GM03348 (cell line): Measurements from ENCODE around the gene IFITM5.
"Not testable (repeated sequence)": the region's sequence is repeated elsewhere in the genome, so short reads cannot be mapped to it uniquely, and the experiment has no call there.

Experiments
- DNase-seq: peaks from one replicate; pipeline ENCODE4 v3.0.0; 2012; ENCODE audit warnings: low spot score

The IFITM5 gene

GRCh38 chr11:328012-328411 is 28.7 kb upstream of the IFITM5 start:
- DNase-seq = no peak

DNA sequence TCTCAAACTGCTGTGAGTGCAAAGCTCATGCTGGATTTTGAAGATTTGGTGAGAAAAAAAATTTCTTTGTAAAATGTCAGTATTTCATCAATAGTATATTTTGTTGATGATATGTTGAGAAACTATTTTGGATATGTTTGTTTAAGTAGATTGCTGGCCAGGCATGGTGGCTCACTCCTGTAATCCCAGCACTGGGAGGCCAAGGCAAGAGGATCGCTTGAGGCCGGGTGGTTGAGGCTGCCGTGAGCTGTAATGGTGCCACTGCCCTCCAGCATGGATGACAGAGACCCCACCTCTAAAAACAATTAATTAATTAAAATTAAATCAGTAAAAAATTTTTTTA is 28.2 kb upstream of the IFITM5 start:
- no peak for DNase-seq

DNA sequence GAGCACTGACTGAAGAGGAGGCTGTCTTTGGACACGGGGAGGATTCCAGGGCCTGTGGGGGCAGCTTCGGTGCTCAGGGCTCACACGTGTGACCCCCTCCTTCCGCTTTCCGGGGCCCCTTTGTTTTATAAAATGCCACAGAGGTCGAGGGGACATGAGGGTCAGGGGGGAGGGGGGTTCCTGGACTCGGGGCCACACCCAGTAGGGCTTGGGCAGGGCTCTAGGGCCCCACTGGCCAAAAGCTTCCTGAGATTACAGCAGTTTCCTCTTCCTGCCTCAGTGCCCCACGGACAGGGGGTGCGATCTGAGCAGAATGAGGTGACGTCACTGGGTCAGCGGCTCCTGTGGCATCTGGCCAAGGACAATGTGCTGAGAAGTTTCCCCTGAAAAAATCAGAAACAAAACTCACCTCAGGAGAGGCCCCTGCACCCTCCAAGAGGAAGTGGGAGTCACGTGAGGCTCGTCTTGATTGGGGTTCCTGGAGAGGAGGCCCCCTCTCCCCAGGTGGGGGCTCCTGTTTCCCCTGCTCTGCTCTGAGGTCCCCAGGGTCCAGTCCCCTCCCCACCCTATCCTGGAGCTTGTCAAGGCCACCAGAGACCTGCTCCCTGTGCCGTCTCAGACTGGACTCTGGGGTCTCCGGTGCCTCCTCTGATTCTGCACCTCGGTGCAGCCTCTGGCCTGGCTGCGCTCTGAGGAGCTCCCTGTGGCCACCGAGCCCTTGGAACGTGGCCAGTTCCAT is 27.7 kb upstream of the IFITM5 start:
- DNase-seq = no peak

- no peak for DNase-seq
Observed at GRCh38 chr11:326592-326841, 27.2 kb upstream of the IFITM5 start.

DNA sequence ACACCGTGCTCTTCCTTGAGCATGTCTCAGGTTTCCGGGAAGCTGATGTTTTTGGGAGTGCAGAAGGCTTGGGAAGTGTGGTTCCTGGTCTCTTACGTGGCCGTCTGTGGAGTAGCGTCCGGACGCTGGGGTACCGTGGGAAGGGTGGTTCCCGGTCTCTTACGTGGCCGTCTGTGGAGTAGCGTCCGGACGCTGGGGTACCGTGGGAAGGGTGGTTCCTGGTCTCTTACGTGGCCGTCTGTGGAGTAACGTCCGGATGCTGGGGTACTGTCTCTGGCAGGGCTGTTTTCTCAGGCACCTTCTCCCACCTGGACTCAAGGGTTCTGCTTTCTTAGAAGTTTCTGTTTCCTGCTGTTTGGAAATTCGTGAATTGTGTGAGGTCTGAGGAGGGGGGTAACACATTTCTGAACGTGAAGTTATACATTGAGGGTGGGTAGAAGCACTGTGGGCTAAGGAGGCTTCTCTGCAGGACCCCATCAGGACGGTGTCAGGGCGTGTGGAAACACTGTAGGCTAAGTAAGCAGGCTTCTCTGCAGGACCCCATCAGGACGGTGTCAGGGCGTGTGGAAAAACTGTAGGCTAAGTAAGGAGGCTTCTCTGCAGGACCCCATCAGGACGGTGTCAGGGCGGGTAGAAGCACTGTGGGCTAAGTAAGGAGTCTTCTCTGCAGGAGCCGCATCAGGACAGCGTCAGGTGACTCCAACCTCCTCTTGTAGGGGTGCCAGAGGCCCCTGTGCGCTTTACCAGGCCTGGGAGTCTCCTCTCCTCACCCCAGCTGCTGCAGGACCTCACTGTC is 26.7 kb upstream of the IFITM5 start:
- DNase-seq = no peak

GRCh38 chr11:324593-325517 is 25.5 kb upstream of the IFITM5 start:
- DNase-seq = not testable (repeated sequence)

GRCh38 chr11:324156-324555 is 24.8 kb upstream of the IFITM5 start:
- DNase-seq = no peak

DNA sequence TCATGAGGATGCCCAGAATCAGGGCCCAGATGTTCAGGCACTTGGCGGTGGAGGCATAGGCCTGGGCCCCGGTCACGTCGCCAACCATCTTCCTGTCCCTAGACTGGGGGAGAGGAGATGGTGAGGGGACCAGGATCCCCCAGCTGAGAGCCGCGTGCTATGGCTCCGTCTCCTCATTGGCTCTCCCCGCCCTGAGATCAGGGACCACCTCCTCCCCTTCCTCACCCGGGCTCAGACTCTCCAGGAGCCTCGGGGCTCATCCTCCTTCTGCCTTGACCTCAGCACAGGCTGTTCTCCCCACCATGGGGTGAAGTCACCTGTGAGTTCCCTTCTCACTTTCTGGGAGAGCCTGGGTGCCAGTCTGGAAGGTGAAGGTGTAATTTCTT is 20.6 kb upstream of the IFITM5 start:
- DNase-seq = not testable (repeated sequence)

GRCh38 chr11:319121-319887 is 20.0 kb upstream of the IFITM5 start:
- not testable (repeated sequence) for DNase-seq

DNA sequence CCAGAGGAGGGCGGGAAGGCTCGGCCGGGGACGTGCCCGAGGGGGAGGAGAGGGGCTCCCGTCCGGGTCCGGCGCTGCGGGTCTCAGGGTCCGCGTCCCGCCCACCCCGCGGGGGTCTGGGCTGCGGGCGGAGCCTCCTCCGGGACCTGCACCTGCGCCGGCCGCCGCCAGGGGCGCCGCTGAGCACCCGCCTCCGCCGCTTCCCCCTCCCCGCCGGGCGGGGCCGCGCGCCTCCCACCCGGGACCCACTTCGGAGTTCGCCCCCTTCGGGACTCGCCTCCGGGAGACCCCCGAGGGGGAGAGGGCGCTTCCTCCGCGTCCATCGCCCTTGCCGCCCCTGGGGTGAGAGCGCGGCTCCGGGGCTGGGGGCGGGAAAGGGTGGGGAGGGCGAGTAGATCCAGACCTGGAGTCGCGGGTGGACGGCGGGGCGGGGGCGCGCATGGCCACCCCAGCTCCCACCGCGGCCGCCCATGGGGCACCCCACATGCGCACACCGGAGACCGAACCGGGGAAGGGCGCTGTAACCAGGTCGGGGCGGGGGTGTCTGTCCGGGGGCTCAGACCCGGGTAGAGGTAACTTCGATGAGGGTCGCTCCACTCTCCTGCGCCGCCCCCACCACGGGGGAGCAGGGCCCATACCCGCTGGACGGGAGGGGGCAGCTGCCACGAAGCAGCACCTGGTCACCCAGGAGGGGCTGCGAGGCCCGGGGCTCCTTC is 19.2 kb upstream of the IFITM5 start:
- DNase-seq = not testable (repeated sequence)

DNA sequence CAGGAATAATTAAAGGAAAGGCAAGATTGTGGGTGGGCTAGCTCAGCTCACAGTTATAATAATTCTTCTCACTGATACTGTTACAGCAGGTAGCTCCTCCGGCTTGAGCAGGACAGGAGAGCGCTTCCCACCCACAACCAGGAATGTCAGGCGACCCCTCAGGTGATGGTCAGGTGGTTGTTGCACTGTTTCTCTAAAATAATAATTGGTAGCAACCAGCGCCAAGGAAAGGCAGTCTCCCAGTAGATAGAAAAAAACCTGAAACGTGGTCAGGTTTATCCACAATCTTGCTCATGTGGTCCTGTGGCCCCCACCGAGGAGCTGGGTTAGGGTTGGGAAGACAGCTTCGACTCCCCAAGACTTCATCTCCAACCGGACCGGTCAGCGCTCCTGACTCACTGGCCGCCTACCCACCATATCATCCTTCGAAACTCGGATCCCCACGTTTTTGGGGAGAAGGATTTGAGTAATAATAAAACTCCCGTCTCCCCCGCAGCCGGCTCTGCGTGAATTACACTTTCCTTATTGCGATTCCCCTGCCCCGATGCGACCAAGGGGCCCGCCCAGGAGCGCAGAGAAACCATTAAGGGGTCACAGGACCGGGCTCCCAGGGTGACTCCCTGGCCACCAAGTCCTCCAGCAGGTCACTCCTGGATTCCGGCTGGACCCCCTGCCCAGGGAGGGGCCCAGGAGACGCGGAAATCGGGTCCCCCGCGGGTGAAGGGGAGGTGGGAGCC is 18.5 kb upstream of the IFITM5 start:
- not testable (repeated sequence) for DNase-seq

- no peak for DNase-seq
Observed at GRCh38 chr11:316891-317301, 17.6 kb upstream of the IFITM5 start.

DNA sequence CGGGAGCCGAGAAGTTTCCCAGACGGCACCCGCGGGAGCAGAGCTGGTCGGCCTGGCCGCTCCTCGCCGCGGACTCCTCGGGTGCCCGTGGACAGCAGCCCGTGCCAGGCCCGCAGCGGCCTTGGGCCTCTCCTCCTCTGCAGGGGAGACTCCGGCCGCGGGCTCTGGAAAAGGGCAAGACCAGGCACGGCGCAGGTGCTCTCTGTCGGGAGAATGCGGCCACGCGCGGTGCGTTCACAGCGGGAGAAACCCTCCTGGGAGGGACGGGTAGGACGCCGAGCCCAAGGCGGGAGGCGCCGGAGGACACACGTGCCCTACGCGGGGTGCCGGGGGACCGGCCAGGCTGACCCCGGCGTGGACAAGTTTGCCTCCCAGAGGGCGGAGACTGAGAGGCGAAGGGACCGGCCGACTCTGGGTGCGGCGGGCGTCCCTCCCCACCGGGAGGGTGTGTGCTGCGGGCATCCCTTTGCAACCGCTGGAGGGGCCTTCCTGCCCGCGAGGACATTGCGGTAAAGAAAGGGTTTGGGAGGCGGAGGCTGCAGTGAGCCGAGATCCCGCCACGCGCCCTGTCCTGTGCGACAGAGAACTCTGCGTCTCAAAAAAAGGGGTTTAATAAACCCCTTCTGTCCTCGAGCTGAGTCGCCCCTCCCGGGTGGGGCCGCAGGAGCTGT is 16.8 kb upstream of the IFITM5 start:
- no peak for DNase-seq

DNA sequence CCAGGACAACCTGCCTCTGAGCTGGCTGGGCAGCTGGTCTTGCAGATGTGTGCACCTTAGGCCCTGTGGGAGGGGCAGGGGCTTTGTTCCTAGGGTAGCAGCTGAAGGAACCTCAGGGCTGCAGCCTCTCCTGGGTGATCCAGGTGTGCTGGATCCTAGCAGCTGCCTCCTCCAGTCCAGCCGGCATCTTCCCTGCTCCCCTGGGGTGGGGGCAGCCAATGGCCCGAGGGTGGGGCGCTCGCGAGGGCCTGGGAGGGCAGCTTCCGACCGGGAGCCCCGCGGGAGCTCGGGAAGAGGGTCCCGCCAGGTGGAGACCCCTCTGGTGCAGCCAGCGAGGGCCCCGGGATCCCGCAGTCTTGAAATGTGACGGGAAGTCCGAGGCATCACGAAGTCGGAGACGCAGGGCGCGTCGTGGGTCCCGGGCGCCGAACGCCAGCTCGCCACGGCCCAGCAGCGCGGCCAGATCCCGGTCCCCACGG is 16.2 kb upstream of the IFITM5 start:
- DNase-seq = no peak

- DNase-seq = no peak
Observed at GRCh38 chr11:315051-315481, 15.7 kb upstream of the IFITM5 start.

GRCh38 chr11:314554-314875 is 15.2 kb upstream of the IFITM5 start:
- not testable (repeated sequence) for DNase-seq

DNA sequence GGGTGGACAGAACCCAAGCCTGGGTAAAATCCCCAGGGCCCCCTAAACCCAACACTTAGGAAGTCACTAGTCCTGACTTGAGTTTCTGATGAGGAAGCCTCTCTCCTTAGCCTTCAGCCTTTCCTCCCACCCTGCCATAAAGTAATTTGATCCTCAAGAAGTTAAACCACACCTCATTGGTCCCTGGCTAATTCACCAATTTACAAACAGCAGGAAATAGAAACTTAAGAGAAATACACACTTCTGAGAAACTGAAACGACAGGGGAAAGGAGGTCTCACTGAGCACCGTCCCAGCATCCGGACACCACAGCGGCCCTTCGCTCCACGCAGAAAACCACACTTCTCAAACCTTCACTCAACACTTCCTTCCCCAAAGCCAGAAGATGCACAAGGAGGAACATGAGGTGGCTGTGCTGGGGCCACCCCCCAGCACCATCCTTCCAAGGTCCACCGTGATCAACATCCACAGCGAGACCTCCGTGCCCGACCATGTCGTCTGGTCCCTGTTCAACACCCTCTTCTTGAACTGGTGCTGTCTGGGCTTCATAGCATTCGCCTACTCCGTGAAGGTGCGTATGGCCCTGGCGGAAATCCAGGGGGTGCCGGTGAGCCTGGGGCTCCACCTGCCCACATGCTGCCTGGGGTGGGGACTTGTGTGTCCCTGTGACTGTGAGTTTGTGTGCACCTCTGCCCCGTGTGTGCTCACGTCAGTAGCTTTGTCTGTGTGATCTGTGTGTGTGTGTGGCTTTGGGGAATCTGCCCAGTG is 14.6 kb upstream of the IFITM5 start, which contains the start of gene IFITM1:
Gene IFITM1 (plus strand): TSS at position 254 of the 767 bp plus-strand sequence. CDS start 131 bp downstream, at position 385.
- DNase-seq = peak; percentile 88

DNA sequence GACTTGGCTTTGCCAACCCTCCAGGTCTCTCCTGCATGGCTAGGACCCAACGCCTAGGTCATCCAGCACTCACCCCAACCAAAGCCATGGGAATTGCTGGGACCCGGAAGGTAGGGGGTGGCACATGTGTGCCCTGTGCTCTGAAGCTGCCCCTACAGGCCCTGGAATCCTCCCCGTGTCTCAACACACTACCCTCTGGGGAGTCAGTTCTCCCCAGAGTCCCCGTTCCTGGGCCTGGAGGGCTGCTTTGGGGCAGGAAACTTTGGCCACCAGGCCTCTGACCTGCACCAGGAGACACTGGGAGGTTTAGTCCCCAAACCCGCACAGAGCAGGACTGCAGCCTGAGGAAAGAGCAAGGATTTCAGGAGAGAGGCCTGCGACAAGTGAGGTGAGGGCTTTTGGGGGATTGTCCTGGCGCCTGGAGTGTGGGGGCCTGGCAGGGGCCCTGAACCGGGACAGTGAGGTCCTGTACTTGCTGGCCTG is 14.0 kb upstream of the IFITM5 start:
- no peak for DNase-seq
